ENCODE measurements around the gene ACOT8.
"Not testable (repeated sequence)": the region's sequence is repeated elsewhere in the genome, so short reads cannot be mapped to it uniquely, and the experiment has no call there.

The ACOT8 gene

DNA sequence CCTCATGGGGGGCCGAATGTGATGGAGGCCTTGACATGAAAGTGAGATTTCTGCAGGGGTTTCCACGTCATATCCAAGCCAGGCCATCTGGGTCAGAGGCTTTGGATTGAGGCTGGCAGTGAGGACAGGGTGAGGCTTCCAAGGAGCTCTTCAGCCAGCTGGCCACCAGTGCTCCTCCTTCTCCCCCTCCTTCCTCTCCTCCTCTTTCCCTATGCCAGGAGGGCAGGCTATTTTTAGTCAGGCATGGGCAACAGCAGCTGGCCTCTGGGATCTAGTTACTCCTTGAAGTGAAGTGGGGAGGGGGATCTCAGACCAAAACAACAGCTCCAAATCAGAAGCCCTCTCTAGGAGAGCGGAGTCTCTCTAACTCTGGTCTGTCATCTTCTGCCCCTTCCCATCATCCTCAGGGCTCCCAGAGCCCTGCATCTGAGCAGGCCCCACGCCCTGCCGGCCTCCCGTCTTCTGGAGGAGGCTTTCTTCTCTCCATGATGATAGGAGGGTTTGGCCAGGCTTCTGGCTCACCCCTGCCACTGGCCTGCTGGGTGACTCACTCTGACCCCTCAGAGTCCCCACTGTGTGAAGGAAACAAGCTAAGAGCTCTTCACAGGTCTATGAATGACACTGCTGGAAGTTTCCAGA, 30.7 kb downstream of the ACOT8 start:
- no peak for DNase-seq

- DNase-seq, result no peak
These were observed 33.0 kb downstream of the ACOT8 start for GRCh38 chr20:45823949-45824835.

DNA sequence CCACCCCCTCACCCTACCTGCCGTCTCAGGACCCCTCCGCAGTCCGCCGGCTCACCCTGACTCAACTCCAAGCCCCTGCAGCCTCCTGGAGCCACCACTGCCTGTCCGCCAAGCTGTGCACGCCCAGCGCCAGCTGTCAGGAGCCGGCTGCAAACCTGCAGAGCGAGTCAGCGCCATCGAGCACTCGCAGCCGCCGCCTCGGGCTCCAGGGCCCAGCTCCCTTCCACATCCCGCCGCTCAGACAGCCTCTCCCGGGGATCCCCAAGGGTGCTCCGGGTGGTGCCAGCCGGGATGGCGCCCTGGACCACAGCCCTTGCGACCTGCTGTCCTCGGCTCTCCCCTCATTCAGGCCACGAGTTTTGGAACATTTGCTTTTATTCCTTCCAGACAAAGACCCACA, 34.3 kb downstream of the ACOT8 start:
- DNase-seq, result no peak

DNA sequence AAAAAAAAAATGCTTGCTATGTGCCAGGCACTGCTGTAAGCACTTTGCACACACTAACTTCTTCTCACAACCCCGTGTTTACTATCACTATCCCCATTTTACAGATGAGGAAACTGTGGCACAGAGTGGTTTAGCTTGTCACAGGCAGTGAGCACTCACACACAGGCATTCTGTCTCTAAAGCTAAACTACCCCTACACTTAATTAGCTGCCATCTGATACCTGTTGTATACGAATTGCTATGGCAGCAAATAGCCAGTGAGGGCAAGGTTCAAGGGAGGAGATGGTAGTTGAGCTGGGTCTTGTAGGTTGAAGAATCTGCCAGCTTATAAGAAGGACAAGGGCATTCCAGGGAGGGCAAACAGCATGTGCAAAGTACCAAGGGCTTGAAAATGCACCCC, 35.2 kb downstream of the ACOT8 start:
- DNase-seq, result no peak

GRCh38 chr20:45819466-45819865, 37.7 kb downstream of the ACOT8 start:
- no peak for DNase-seq

GRCh38 chr20:45818239-45818638, 39.0 kb downstream of the ACOT8 start:
- no peak for DNase-seq

- no peak for DNase-seq
These were observed 39.6 kb downstream of the ACOT8 start for GRCh38 chr20:45817376-45818194.

- no peak for DNase-seq
These were observed 40.2 kb downstream of the ACOT8 start for GRCh38 chr20:45816951-45817350.

GRCh38 chr20:45814314-45814713, 42.9 kb downstream of the ACOT8 start:
- DNase-seq, result no peak

GRCh38 chr20:45813489-45813888, 43.7 kb downstream of the ACOT8 start:
- DNase-seq, result no peak

- DNase-seq, result no peak
These were observed 44.2 kb downstream of the ACOT8 start for GRCh38 chr20:45813006-45813340.

DNA sequence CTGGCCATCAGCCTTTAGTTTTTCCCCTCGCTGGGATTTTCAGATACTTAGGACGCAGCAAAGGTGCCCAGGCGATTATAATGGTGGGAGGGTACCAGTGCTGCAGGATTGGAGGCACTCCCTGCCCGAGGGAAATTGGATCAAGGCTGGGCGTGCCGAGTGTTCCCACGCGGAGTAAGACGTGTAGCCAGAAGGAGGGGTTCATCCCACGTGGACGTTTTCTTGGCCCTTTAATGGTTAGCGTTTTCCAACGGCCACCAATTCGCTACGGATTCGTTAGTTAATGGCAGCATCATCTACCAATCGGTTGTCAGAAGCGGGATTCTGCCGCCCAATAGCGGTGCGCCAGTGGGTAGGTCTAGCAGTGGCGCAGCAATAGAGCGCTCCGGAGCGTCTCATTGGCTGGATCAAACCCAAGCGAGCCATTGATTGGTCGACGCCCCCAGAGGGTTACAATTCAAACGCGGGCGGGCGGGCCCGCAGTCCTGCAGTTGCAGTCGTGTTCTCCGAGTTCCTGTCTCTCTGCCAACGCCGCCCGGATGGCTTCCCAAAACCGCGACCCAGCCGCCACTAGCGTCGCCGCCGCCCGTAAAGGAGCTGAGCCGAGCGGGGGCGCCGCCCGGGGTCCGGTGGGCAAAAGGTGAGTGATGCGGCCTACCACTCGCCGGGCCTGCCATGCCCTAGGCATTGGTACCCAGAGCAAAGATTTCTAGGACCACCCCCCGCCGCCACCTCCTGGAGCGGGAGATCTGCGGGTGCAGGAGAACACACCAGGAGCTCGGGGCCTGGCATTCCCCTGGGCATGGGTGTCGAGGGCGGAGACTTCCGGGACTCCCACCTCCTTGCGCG, 44.8 kb downstream of the ACOT8 start, which contains the start of gene UBE2C:
TSS of gene UBE2C (plus strand) at position 488 of the 849 bp plus-strand sequence. CDS start at position 540, 52 bp downstream.
- peak; percentile 98 for DNase-seq

DNA sequence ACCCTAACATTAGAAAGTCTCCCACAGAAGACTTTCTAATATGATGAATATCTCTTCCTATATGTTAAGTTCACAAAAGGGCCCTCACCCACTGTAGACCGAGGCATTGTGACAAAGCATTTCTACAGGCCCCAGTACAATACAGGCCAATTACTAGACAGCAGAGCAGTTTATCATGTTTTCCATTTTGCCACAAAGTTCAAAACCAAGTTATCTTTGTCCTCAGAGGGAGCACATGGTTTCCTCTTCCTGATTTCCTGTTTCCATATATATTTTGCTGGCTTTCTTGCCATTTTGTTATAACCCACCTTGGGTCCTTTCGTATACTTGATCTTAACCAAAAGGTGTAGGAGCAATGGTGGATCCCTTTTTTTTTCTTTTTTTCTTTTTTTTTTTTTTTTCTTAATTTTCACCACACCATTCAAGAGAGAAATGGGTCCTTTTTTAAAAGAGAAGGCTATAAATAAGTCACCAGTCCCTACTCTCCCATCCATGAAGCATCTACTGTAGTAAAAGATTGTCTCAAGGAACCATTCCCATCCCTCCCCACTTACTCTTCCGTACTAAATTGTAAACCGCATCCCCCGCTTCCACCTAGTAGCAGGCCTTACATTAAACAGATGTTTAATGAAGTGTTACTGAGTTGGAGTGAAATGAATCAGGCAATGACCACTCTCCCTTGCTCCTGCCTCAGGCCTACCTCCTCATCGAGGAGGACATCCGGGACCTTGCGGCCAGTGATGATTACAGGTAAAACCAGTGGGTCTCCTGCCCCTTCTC, 46.8 kb downstream of the ACOT8 start:
- DNase-seq, result no peak

DNA sequence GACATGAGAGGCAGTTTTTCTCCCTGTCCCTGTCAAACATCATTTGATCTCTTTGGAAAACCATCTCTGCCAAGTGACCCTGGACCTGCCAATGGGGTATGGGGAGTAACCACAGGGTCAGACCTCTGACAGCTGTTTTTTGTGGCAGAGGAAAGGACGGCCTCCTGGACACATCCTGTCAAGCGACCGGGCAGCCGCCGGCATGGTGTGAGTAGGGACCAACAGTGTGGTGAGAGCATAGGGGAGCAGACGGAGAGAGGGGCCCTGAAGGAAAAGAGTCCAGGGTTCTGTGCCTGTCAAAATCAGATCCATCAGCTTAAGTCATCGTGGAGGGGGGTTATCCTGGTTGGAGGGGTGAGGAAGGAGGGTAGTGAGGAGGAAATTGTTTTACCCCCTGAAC, 55.3 kb downstream of the ACOT8 start:
- no peak for DNase-seq

- no peak for DNase-seq
These were observed 58.1 kb downstream of the ACOT8 start for GRCh38 chr20:45798935-45799642.

DNA sequence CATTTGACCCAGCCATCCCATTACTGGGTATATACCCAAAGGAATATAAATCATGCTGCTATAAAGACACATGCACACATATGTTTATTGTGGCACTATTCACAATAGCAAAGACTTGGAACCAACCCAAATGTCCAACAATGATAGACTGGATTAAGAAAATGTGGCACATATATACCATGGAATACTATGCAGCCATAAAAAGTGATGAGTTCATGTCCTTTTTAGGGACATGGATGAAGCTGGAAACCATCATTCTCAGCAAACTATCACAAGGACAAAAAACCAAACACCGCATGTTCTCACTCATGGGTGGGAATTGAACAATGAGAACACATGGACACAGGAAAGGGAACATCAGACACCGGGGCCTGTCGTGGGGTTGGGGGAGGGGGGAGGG, 59.2 kb downstream of the ACOT8 start:
- not testable (repeated sequence) for DNase-seq

DNA sequence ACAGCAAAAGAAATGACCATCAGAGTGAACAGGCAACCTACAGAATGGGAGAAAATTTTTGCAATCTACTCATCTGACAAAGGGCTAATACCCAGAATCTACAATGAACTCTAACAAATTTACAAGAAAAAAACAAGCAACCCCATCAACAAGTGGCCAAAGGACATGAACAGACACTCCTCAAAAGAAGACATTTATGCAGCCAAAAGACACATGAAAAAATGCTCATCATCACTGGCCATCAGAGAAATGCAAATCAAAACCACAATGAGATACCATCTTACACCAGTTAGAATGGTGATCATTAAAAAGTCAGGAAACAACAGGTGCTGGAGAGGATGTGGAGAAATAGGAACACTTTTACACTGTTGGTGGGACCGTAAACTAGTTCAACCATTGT, 59.7 kb downstream of the ACOT8 start:
- DNase-seq, result not testable (repeated sequence)

GRCh38 chr20:45796337-45797065, 60.7 kb downstream of the ACOT8 start:
- DNase-seq, result no peak

DNA sequence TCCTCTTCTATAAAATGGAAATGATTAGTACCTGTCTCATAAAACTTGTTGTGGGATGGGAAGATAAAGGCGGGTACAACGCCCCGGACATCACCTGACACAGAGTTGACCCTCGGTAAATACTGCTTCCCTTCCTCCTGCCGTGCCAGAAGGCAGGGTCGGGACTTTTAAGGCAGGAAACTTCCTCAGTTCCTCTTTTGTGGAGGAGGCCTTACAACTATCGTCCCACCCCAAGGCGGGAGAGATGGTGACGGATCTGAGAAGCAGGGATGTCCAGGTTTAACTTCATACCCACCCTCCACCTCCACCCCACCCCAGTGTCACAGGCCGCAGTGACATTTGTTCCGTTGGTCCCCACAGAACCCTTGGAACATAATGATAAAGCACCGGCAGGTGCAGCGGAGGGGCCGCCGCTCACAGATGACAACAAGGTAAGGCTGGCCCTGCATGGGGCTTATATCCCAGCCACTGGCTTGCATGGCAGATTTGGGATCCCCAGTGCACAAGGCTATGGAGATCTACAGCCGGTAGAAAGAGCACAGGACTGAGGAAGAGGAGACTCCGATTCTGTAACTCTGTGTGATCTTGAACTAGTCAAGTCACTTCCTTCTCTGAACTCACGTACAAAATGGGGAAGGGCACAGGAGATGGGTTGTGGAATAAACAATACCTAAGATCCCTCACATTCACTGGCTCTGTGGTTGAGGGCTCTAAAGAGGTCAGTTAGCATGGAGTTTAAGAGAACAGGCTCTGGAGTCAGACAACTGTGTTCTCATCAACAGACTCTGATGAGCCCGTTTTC, 64.7 kb downstream of the ACOT8 start:
- no peak for DNase-seq

Data from NCI-H1048 (cell line).